ENCODE measurements around the gene PTPRT. TPM values are rescaled to one million over a fixed set of nuclear protein-coding genes. Genes with fewer than 3 reads are reported as not detected.

PTPRT gene
- total and polyA plus RNA-seq, 12 donors: 0.04 to 0.53 (median 0.22) TPM; not detected in 1

- DNase-seq (no peak), ATAC-seq (no peak)
- no peaks in the 10 kb centered on the region for H3K4me1 ChIP-seq
- H3K4me3 ChIP-seq: no peak overlapping the region
- intact Hi-C loops (cut with DNase I): no loop called here
- H3K9me3 ChIP-seq: no peaks in the 10 kb centered on the region
- H3K36me3 ChIP-seq: no peaks in the 10 kb centered on the region
- peaks cover 0 to 4% (median 0%) of the 10 kb centered on the region in 7 donors for H3K27me3 ChIP-seq
- 89% methylated on average over 1 of the region's 1 CpG for WGBS, 2 donors
- TF ChIP-seq, protein P1, sequence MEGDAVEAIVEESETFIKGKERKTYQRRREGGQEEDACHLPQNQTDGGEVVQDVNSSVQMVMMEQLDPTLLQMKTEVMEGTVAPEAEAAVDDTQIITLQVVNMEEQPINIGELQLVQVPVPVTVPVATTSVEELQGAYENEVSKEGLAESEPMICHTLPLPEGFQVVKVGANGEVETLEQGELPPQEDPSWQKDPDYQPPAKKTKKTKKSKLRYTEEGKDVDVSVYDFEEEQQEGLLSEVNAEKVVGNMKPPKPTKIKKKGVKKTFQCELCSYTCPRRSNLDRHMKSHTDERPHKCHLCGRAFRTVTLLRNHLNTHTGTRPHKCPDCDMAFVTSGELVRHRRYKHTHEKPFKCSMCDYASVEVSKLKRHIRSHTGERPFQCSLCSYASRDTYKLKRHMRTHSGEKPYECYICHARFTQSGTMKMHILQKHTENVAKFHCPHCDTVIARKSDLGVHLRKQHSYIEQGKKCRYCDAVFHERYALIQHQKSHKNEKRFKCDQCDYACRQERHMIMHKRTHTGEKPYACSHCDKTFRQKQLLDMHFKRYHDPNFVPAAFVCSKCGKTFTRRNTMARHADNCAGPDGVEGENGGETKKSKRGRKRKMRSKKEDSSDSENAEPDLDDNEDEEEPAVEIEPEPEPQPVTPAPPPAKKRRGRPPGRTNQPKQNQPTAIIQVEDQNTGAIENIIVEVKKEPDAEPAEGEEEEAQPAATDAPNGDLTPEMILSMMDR (IDR thresholded peaks at IDR 0.05): no peak
- no peak overlapping the region for H3K27ac ChIP-seq
Measured at GRCh38 chr20:42779216-42779615, 410.5 kb downstream of the PTPRT start.

- TF ChIP-seq, protein P1 (IDR thresholded peaks at IDR 0.05): no peak
- Histone ChIP-seq H3K36me3 (no peaks in the 10 kb centered on the region), H3K9me3 (no peaks in the 10 kb centered on the region), H3K4me3 (no peak overlapping the region), H3K27me3 (peaks cover 0 to 3% (median 0%) of the 10 kb centered on the region in 7 donors), H3K27ac (no peak overlapping the region), H3K4me1 (no peaks in the 10 kb centered on the region)
- 76 to 78% methylated on average over 3 of the region's 3 CpGs for whole genome bisulfite sequencing, 2 donors
- intact Hi-C loops (cut with DNase I): no loop called here
- ATAC-seq: no peak
- no peak for DNase-seq
Measured at GRCh38 chr20:42775866-42776265, 413.8 kb downstream of the PTPRT start.

DNA sequence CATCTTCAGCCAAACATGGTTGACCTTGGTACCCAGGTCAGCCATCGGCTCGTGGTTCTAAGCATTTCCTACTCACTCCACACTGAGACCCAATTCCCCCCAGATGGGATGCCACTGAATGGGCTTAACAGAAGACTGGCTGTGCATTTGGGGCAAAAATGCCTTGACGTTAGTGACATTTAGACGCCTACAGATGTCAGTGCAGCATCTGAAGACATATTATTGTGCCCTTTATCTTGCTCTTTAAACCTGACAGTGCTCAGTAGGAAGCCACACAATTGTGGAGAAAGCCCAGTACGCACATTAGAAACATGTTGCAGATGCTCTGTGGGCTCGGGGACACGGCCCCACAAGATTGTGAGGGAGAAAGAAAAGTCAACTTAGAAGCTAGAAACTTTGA is 414.7 kb downstream of the PTPRT start:
- H3K4me3 ChIP-seq: no peak overlapping the region
- H3K4me1 ChIP-seq: no peaks in the 10 kb centered on the region
- 71 to 75% methylated on average over 7 of the region's 7 CpGs for WGBS, 2 donors
- H3K9me3 ChIP-seq: peaks cover 0 to 3% (median 0%) of the 10 kb centered on the region in 11 donors
- TF ChIP-seq, protein P1 (IDR thresholded peaks at IDR 0.05): no peak
- no peak for DNase-seq
- intact Hi-C loops (cut with DNase I): no loop called here
- no peak overlapping the region for H3K27ac ChIP-seq
- peaks cover 0 to 3% (median 0%) of the 10 kb centered on the region in 7 donors for H3K27me3 ChIP-seq
- no peak for ATAC-seq
- no peaks in the 10 kb centered on the region for H3K36me3 ChIP-seq

GRCh38 chr20:42763015-42763414 is 426.7 kb downstream of the PTPRT start:
- no peaks in the 10 kb centered on the region for H3K36me3 ChIP-seq
- H3K9me3 ChIP-seq: peaks cover 0 to 18% (median 0%) of the 10 kb centered on the region in 11 donors
- no peak overlapping the region for H3K4me3 ChIP-seq
- TF ChIP-seq, protein P1 (IDR thresholded peaks at IDR 0.05): no peak
- no peak overlapping the region for H3K27ac ChIP-seq
- no peak for ATAC-seq
- no peak for DNase-seq
- intact Hi-C loops (cut with DNase I): no loop called here
- 81 to 82% methylated on average over 1 of the region's 1 CpG for WGBS, 2 donors
- no peaks in the 10 kb centered on the region for H3K4me1 ChIP-seq
- no peaks in the 10 kb centered on the region for H3K27me3 ChIP-seq

Data from heart right ventricle (tissue), 16 donors.